SK-N-DZ (cell line): ENCODE results near the gene ARAF.
"Not testable (repeated sequence)": the region's sequence is repeated elsewhere in the genome, so short reads cannot be mapped to it uniquely, and the experiment has no call there.

ENCODE experiments used
- DNase-seq: peaks from one replicate; pipeline ENCODE4 v3.0.0-alpha.2; 2015; ENCODE audit warnings: low spot score

ARAF gene

DNA sequence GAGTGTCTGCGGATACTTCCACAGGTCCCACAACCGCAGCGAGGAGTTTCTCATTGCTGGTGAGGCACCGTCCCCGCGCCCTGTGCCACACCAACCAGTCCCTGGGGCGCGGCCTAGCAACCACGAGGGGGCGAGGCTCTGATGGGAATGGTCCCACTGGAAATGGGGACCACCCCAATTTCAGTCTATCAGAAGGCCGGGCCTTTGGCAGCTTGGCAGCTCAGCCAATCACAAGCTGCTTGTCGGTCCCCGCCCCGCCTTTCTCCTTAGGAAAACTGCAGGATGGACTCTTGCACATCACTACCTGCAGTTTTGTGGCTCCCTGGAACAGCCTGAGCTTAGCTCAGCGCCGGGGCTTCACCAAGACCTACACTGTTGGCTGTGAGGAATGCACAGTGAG lies 24.3 kb downstream of the ARAF start:
- DNase-seq: no peak

DNA sequence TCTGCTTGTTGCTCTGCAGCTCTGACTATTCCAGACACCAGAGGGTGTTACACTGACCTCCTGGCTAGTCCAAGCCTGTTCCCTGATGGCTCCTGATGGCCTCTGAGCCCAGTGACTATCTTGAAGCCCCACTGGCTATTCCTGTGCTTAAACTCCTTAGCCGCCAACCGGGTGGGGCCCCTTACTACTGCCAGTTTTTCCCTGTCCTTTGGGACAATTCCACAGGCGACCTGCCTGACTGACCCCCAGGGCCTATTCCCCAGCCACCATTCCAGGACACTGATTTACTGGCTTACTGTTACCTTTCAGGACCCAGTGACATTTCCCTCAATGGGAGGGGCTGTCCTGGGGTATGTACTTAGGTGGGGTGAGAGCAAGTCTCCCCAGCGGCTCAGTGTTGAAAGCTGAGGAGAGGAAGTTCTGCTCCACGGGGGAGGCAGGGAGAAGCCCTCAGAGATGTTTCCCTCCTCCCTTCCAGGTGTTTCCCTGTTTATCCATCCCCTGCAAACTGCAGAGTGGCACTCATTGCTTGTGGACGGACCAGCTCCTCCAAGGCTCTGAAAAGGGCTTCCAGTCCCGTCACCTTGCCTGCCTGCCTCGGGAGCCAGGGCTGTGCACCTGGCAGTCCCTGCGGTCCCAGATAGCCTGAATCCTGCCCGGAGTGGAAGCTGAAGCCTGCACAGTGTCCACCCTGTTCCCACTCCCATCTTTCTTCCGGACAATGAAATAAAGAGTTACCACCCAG lies 25.2 kb downstream of the ARAF start:
- DNase-seq: no peak

DNA sequence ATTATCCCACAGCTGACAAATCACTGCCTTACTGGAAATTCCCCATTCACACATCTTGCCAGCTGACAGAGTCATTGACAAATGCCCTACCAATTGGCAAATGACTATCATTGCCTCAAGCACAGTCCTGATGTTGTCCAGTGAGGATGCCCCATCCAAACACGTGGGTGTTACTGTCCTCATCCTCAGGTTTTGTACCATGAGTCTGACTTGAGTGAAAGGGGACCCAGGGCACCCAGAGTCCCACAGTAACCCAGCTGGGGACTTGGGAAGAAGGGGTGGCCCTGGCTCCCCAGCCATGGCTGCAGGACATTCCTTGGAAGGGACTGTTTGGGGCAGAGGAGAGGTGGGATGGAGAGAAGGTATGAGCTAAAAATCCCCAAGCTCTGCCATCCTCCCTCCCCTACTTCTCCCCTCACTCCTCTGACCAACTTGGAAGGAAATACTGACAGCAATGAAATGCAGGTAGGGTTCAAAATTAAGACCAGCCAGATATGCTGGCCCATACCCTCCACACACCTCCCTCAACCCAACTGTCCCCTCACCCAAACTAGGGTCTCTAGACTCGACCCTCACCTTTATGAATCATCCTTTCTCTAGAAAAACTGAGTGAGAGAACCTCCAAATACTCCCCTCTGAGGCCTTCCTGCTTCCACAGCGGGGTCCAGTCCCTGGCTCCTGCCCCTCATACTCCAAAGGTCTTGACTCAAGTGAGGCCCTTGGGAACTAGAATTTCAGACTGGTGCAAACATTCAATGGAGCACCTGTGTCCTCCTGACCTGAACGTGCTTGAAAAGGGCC lies 26.3 kb downstream of the ARAF start:
- no peak for DNase-seq

DNA sequence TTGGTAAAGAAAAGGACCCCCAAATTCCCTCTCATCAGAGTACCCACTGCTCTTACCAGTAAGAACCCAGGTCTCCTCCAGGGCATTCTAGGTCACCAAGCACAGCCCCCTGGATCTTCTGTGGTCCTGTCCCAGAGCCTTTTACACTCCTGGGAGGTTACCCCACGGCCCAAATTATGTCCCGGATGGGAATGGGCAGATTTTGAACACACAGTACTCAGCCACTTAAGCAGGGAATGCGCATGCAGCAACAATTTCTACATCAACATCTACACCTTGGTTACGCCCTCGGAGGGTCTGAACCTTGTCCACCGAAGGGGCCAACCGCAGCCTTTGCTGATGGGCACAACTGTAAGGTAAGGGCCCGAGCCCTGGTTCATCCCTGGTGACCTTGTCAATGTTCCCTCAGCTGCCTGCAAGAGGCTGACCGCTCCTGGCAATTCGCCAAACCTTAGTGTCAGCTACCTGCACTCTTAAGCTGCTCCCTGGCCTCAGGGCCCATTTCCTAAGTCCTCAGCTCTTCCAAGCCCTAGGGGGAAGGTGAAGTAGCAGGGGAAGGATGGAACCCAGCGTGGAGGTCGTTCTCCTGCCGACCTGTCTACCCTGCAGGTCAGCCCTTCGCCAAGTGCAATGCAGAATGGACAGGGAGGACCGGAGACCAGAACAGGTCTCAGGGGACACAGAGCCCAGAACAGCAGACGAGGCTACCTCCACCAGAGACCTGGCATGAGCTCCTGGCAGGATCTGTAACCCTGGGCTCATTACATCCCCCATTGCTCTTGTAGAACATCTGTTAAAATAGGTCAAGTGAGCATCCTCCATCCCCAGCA lies 27.1 kb downstream of the ARAF start:
- no peak for DNase-seq

DNA sequence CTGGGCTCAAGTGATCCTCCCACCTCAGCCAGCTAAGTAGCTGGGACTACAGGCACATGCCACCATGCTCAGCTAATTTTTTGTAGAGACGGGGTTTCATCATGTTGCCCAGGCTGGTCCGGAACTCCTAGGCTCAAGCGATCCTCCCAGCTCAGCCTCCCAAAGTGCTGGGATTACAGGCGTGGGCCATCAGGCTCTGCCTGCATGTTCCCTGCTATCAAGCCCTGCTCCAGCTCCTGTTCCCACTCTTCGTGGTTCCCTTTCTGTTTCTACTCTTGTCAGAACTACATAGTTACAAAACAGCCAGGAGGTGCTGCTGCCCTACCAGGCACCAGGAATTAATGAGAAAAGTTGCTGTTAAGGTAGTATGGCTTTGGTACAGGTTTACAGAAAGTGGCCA lies 30.0 kb downstream of the ARAF start:
- no peak for DNase-seq

DNA sequence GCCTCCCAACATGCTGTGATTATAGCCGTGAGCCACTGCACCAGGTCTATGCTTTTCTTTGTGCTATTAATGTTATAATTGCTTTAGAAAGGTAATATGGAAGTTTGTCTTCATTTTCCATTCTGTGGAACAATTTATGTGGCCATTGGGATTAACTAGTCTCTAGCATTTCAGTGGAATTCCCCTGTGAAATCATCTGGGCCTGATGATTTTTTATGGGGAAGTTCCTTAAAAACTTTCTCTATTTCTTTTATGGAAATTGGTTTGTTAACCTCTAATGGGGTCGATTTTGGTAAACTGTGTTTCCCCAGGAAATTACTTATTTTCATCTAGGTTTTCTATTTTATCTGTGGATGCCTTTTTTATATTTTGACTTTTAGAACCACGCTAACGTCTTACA lies 32.5 kb downstream of the ARAF start:
- no peak for DNase-seq

DNA sequence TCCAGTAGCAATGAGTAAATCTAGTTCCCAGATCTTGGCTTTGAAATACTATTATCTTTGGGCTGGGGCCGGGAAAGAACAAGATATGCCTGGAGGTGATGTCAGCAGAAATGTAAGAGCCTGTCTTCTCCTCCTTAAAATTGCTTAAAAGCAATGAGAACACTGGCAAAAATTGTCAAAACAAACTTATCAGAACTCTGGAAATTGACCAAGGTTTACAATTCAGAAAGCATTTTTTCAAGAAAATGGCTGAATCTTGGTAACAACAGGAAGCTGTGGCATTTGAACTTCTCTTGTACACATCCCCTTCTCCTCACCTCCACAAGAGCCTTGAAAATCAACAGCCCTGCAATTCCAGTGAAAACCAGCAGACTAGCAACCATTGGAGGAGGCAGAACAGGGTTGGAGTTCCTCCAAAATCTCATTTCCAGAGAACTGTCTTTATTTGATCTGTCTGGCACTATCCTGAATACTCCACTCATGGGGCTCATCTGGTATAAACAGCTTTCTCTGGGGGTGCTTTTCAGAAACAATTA lies 34.8 kb downstream of the ARAF start:
- no peak for DNase-seq

DNA sequence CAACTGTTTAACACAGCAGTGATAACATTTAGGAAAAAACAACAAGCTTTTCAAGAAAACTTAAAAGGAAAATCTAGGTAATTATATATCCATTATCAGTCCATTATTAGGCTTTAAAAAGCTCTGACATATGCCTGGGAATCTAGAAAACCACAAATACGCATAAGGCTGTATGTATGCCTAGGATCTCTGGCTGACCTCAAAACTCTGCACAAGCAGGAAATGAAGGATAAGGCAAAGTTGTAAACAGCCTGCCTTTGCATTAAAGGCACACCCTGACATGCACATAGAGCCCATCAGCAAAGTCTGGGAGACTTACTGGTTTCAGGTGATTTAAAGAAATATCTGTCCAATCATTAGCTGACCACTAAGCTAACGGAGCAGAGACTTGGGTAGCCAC lies 35.3 kb downstream of the ARAF start:
- DNase-seq: no peak

DNA sequence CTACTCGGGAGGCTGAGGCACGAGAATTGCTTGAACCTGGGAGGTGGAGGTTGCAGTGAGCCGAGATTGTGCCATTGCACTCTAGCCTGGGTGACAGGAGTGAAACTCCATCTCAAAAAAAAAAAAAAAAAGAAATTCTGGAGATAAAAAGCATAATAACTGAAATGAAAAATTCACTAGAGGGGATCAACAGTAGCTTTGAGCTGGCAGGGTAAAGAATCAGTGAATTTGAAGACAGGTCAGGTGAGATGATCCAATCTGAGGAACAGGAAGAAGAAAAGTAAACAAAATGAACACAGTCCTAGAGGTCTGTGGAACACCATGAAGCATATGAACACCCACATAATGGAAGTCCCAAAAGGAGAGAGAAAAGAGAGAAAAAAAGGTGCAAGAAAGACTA lies 36.2 kb downstream of the ARAF start:
- no peak for DNase-seq

DNA sequence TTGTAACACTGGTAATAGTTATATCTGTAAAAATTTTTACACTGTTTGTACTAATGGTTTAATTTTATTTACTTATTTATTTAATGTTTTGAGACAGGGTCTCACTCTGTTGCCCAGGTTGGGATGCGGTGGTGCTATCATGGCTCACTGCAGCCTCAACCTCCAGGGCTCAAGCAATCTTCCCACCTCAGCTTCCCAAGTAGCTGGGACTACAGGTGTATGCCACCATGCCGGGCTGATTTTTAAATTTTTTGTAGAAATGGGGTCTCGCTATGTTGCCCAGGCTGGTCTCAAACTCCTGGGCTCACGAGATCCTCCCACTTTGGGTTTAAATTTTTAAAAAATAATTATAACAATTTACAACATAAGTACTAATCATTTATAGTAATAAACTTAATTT lies 42.1 kb downstream of the ARAF start:
- DNase-seq: not testable (repeated sequence)

DNA sequence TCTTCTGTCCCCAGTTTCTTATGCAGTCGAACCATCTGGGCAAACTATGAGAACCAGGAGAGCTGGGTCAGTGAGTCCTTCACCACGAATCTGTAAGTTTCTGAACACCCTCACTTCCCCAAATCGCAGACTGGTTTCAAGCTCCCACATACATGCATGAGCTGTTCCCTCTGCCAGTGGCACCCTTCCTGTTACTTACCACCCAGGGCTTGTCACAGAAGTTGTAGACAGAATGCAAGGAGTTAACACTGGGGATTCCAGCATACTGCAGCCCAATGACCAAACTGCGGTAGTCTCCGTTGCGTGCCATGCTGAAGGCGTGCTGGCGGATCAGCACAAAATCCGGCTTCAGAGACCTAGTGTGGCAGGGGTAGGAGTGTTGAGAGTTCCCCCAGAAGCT lies 44.0 kb downstream of the ARAF start:
- DNase-seq: no peak

DNA sequence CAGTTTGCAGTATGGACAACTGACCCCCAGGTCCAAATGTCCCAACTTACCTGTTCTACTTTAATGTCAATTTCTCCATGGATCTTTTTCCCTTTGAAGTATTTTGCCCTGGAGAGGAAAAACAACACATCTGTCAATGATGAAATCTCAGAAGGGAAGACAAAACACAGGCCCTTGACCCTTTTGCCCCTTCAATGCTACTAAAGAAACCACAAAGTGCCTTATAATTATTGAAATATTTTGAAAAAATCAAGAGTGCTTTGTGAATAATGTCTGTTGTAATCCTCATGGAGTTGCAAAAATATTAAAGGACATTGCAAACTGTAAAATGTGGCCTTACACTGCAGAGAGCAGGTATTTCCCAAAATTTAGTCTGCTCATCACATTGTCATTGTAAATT lies 46.1 kb downstream of the ARAF start:
- no peak for DNase-seq

DNA sequence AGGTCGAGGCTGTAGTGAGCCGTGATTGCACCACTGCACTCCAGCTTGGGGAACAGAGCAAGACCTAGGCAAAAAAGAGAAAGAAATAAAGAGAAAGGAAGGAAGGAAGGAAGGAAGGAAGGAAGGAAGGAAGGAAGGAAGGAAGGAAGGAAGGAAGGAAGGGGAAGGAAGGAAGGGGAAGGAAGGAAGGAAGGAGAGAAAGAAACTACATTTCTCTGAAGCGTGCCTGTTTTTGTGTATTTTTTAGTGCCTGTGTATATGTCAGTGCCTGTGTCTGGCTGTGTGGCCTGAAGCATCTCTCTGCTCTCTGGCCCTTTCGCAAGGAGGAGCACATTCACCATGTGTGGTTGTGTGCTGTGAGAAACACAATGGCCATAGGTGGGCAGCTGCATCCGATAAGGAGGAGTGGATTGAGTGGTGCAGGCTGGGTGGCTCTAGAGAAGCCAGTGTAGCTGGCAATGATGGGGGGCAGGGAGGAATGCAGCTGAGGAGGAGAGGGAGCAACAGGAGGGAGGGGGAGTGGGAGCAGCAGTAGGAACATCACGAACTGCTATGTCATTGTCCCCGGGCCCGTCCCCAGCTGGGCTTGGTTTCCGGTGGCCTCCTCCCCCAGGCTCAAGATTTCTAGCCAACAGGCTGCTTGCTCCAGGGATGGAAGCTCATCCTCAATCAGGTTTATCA lies 47.3 kb downstream of the ARAF start:
- DNase-seq: no peak

DNA sequence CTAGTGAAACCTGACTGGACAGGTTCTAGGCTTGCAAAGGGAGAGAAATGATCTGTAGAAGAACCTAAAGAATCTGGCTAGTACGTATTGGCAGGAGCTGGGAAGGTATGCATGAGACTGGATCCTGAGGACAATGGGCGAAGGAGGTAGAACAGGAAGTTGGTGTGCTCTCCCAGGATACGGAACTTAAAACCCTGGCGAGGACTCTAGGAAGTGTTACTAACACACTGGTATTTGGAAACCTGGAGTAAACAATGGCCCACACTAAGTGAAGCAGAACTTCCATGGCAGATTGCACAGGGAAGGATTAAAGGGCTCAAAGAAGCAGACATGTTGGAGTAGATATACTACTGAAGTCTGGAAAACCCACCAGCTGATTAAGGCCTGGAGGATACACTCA lies 49.5 kb downstream of the ARAF start:
- DNase-seq: no peak

DNA sequence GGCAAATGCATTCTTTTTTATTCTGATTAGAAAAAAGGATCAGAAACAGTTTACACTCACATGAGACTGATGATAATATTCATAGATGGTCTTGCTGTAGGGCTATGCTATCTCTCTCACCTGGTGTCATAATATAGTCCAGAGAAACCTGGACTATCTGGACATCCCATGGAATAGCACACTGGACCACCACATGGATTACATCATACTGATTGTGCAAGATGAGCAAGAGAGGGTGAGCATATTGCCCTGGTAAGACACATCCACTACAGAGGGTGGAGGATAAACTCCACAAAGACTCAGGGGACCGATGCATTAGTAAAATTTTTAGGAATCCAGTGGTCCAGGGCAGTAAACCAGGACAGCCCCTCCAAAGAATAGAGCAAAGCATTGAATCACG lies 50.5 kb downstream of the ARAF start:
- no peak for DNase-seq

DNA sequence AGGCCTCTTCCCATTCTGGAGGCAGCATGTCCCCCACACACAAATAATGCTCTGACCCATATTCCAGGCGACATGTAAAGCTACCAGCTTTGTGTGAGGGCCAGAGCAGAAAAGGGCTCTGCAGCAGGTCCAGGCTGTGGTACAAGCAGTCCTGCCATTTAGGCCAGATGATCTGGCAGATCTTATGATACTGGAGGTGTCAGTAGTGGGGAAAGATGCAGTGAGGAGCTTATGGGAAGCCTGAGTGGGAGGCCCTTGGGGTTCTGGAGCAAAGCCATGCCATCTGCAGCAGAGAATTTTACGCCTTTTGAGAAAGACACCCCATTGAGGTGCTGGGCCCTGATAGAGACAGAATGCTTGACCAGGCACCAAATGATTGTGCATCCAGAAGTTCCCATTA lies 50.9 kb downstream of the ARAF start:
- no peak for DNase-seq

DNA sequence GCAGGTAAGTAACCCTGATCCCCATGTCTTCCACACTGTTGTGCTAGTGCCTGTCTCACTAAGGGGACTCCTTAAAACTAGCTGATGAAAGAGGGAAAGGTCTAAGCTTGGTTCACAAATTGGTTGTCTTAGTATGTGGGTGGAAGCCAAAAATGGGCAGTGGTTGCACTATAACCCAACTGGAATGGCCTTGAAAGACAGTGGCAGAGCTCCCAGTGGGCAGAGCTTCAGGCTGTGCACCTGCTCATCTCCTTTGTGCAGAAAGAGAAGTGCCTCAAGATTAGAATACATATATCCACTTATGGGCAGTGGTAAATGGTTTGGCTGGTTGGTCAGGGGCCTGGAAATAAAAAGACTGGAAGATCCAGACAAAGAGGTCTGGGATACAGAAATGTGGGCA lies 51.4 kb downstream of the ARAF start:
- DNase-seq: no peak

DNA sequence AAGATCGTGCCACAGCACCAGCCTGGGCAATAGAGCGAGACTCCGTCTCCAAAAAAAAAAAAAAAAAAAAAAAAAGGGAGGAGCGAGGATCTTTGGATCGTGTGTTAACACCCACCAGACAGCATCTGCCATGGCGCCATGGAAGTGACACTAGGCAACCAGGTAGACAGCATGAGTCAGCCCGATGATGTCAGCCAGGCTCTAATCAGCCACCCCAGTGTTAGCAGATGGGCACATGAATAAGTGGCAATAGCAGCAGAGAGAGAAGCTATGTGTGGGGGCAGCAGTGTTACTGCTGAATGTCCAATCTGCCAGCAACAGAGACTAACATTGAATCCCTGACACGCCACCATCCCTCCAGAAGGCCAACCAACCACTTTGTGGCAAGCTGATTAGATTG lies 52.1 kb downstream of the ARAF start:
- no peak for DNase-seq

DNA sequence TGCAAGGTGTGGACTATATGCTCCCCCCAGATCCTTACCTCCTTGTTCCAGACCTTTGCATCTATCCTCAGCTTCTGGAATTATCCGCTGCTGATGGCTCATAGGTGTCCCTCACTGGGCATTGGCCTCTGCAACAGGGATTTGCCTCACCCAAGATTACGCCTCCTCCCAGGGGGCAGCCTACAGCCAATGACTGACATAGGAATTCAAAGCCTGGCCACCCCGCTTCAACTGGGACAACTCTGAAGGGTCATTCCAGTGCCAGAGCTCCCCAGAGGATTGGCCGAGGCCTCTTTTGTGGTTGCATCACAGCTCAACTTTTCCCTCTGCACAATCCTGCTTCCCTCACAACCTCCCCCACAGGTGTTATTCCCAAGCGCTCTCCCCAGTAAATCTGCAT lies 53.6 kb downstream of the ARAF start:
- DNase-seq: no peak

DNA sequence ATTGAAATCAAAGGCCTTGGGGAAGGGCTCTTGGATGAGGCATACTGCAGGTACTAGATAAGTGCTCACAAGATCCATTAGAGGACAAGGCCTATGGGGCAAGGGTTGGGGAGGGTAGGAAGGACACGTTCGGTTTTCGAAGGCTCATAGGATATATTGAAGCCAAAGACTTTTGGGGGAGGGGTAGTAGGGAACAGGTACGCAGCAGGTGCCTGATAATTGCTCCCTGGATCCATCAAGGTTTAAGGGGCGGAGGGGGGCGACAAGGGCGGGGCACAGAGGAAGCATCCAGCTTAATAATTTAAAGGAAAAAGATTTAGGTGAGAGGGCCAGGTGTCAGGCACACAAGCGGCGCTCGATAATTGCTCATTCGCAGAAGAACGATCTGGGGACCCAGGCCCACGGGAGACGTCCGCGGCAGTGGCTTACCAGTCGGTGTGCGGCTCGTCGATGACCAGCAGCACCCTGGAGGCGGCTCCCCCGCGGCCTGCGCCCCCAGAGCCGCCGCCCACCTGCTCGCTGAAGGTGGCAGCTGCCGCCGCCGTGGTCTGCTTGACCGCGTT lies 58.0 kb downstream of the ARAF start:
- DNase-seq: no peak
